Fibroblast of lung (primary cell): ENCODE data around the gene PTGS1.

Source experiments
- CTCF ChIP-seq, 2 donors: IDR thresholded peaks in 1 of 2; conservative IDR thresholded peaks in 1 of 2; 1 replicate in 1 of 2; 2 replicates in 1 of 2; pipeline ENCODE4 v1.5.1; 2011 to 2012; ENCODE audit warnings: low read length in 2 of 2, control low read depth in 1 of 2, inconsistent platforms in 1 of 2, low read depth in 1 of 2, mild to moderate bottlenecking in 1 of 2
- EZH2 ChIP-seq: IDR thresholded peaks from 2 replicates; pipeline ENCODE4 v1.5.1; 2012; ENCODE audit warnings: low read length, control low read depth, mild to moderate bottlenecking; ENCODE audit errors: missing control alignments

- no peak for TF ChIP-seq CTCF (conservative IDR thresholded peaks at IDR 0.05 in 1 of 2, IDR thresholded peaks at IDR 0.05 in 1 of 2; ENCODE audit: low read depth in 1 of 2, low read length in 2 of 2)
- no peak for TF ChIP-seq EZH2
Measured at GRCh38 chr9:122336866-122337555, 33.8 kb upstream of the PTGS1 start.
